HEK293T (cell line): Measurements from ENCODE around the gene UHRF1.

Source experiments
- FOXK2 ChIP-seq: fragments of 450-650 bp; IDR thresholded peaks from 2 replicates; pipeline ENCODE4 v1.6.1; 2016; ENCODE audit warnings: mild to moderate bottlenecking
- ZNF384 ChIP-seq: fragments of 450-650 bp; IDR thresholded peaks from 2 replicates; pipeline ENCODE4 v1.6.1; 2016

- TF ChIP-seq FOXK2, result no peak
- TF ChIP-seq ZNF384, result no peak
These were observed 2.3 kb upstream of the UHRF1 start for GRCh38 chr19:4906963-4907362.
